GM23338 (cell line): ENCODE results near the gene BAD. TPM values are rescaled to one million over a fixed set of nuclear protein-coding genes. Genes with fewer than 3 reads are reported as not detected.
"Not testable (repeated sequence)": the region's sequence is repeated elsewhere in the genome, so short reads cannot be mapped to it uniquely, and the experiment has no call there.

Experiments used
- ATAC-seq: fragments of 200-7000 bp; cut with Tn5 transposase; 3 replicates; pipeline ENCODE4 v1.9.1; 2020
- DNase-seq: peaks from one replicate; pipeline ENCODE4 v3.0.0-alpha.2; 2015; ENCODE audit warnings: low spot score
- H2AFZ ChIP-seq: fragments of 200-600 bp; sonication (generic); 2 replicates; pipeline ENCODE4 v1.8.0; 2016; ENCODE audit warnings: antibody characterized with exemption, mild to moderate bottlenecking, moderate library complexity
- H3F3A ChIP-seq: fragments of 200-600 bp; sonication (generic); replicated peaks from 2 replicates; pipeline ENCODE4 v1.8.0; 2017; ENCODE audit warnings: antibody characterized with exemption, mixed run types, low read depth
- H3K27ac ChIP-seq: fragments of 200-600 bp; sonication (generic); 2 replicates; pipeline ENCODE4 v1.6.1; 2016; ENCODE audit warnings: low read depth
- H3K27me3 ChIP-seq: fragments of 200-600 bp; sonication (generic); 2 replicates; pipeline ENCODE4 v1.8.0; 2016; ENCODE audit warnings: mild to moderate bottlenecking, mixed run types, moderate library complexity; ENCODE audit not compliant: insufficient read depth
- H3K36me3 ChIP-seq: fragments of 200-600 bp; sonication (generic); 2 replicates; pipeline ENCODE4 v1.8.0; 2016; ENCODE audit warnings: mild to moderate bottlenecking; ENCODE audit not compliant: insufficient read depth
- H3K4me1 ChIP-seq: fragments of 200-600 bp; sonication (generic); 2 replicates; pipeline ENCODE4 v1.8.0; 2016; ENCODE audit warnings: mild to moderate bottlenecking, moderate library complexity; ENCODE audit not compliant: insufficient read depth
- H3K4me2 ChIP-seq: fragments of 200-600 bp; sonication (generic); 2 replicates; pipeline ENCODE4 v1.7.1; 2017; ENCODE audit warnings: mixed run types
- H3K4me3 ChIP-seq: fragments of 200-600 bp; sonication (generic); 2 replicates; pipeline ENCODE4 v1.6.1; 2016; ENCODE audit warnings: mixed run types
- H3K79me2 ChIP-seq: fragments of 200-600 bp; sonication (generic); replicated peaks from 2 replicates; pipeline ENCODE4 v1.8.0; 2017; ENCODE audit warnings: mild to moderate bottlenecking; ENCODE audit not compliant: insufficient read depth
- H3K9me2 ChIP-seq: fragments of 200-600 bp; sonication (generic); 2 replicates; pipeline ENCODE4 v1.8.0; 2017; ENCODE audit not compliant: insufficient read depth
- H4K20me1 ChIP-seq: fragments of 200-600 bp; sonication (generic); replicated peaks from 2 replicates; pipeline ENCODE4 v1.8.0; 2017; ENCODE audit warnings: mild to moderate bottlenecking; ENCODE audit not compliant: insufficient read depth
- H3K27ac Mint-ChIP-seq: 2 replicates; pipeline ENCODE4 v1.8.0; 2020; ENCODE audit warnings: inconsistent platforms, mild to moderate bottlenecking, moderate library complexity, mixed read lengths
- H3K27me3 Mint-ChIP-seq: 3 replicates; pipeline ENCODE4 v1.8.0; 2022; ENCODE audit warnings: low read depth, mild to moderate bottlenecking, moderate library complexity, mixed read lengths, inconsistent platforms; ENCODE audit not compliant: insufficient read depth, poor library complexity
- H3K36me3 Mint-ChIP-seq: 3 replicates; pipeline ENCODE4 v1.8.0; 2021; ENCODE audit warnings: low read depth, mild to moderate bottlenecking, inconsistent platforms, moderate library complexity, mixed read lengths
- H3K4me1 Mint-ChIP-seq: 3 replicates; pipeline ENCODE4 v1.8.0; 2020; ENCODE audit warnings: mild to moderate bottlenecking, inconsistent platforms, mixed read lengths
- H3K4me3 Mint-ChIP-seq: 3 replicates; pipeline ENCODE4 v1.8.0; 2021; ENCODE audit warnings: moderate library complexity, mild to moderate bottlenecking, inconsistent platforms, mixed read lengths
- H3K9me3 Mint-ChIP-seq: 3 replicates; pipeline ENCODE4 v1.8.0; 2020; ENCODE audit warnings: moderate library complexity, mild to moderate bottlenecking, inconsistent platforms, mixed read lengths
- CTCF ChIP-seq, 2 experiments: fragments of 200-600 bp in 1 of 2; sonication (generic) in 1 of 2; conservative IDR thresholded peaks; 2 replicates each; pipeline versions ENCODE4 v1.5.1 to v1.6.1; 2016 to 2017; ENCODE audit warnings: antibody characterized with exemption in 2 of 2, low read depth in 2 of 2, mild to moderate bottlenecking in 2 of 2, moderate library complexity in 1 of 2
- EZH2 ChIP-seq: fragments of 200-600 bp; sonication (generic); IDR thresholded peaks from one replicate; pipeline ENCODE4 v1.8.0; 2017; ENCODE audit warnings: antibody characterized with exemption, mild to moderate bottlenecking, low read depth; ENCODE audit not compliant: unreplicated experiment
- JUNB ChIP-seq: IDR thresholded peaks from one replicate; pipeline ENCODE4 v1.6.1; 2016; ENCODE audit warnings: antibody characterized with exemption; ENCODE audit not compliant: unreplicated experiment
- ZNF331 ChIP-seq: fragments of 250-450 bp; sonication (Bioruptor Pico); IDR thresholded peaks from 2 replicates; pipeline ENCODE4 v1.5.0; 2020; ENCODE audit warnings: low read depth, mild to moderate bottlenecking, moderate library complexity
- polyA plus RNA-seq: library from polyadenylated mRNA; unstranded; fragments of >200 nt; fragmentation: Nextera tagmentation; extraction: Ambion mirVana; gene quantifications from 2 replicates; pipeline ENCODE4 v1.2.1, GENCODE V29; 2016
- total RNA-seq: library from RNA; depleted of rRNA; stranded (reverse); fragments of >200 nt; shearing (Covaris generic); gene quantifications from 2 replicates; pipeline ENCODE4 v1.2.3, GENCODE V29; 2014

Gene BAD
- total and polyA plus RNA-seq, 2 experiments from 2014 or later: 46.3 to 46.4 TPM

DNA sequence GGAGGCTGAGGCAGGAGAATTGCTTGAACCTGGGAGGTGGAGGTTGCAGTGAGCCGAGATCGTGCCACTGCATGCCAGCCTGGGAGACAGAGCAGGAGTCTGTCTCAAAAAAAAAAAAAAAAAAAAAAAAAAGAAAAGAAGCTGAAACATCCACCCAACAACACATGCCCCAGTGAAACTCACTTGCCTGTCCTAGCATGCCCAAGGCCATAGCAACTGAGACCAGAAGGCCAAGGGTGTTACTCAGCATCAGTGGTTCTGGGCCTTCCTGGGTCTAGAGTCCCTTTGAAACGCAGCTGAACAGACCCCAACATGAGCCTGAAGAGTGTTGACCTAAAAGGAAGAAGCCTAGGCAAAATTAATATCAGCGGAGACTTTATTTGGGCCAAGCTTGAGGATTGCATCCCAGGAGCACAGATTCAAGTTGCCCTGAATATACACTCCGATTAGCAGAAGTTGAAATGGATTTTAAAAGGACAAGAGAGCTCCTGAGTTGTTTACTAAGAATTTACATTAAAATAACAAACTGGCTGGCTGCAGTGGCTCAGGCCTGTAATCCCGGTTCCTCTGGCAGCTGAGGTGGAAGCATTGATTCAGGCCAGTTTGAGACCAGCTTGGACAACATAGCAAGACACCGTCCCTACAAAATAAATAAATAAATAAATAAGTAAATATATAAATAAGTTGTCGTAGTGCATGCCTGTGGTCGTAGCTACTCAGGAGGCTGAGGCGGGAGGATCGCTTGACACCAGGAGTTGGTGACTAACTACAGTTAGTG is 40.4 kb upstream of the BAD start (continued):
- no peak for TF ChIP-seq EZH2

DNA sequence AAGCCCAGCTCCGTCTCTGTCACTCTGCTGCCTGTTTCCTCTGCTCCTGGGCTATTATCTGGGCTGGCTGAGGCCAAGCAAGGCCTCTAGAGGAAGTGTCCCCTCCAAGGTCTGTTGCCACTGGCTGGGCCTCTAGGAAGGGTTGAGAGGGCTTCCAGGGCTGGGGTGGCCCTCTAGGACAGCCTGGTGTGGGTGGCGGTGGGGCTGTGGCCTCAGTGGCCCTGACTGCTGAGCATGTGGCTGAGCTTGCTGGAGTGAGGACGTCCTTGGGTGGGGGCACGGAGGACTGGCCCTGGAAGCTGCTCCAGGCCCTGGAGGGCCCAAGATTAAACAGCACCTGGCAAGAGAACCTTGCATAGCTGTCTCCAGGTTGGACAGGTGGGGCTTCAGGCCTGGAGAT is 39.5 kb upstream of the BAD start:
- H3K27ac ChIP-seq, H2AFZ ChIP-seq, H3K4me3 Mint-ChIP-seq, H3K27me3 ChIP-seq, H3F3A ChIP-seq, ATAC-seq, H3K36me3 ChIP-seq, DNase-seq, H3K9me2 ChIP-seq, H3K9me3 Mint-ChIP-seq, H3K4me3 ChIP-seq, H3K79me2 ChIP-seq, H3K4me2 ChIP-seq, H4K20me1 ChIP-seq, H3K4me1 ChIP-seq, H3K27ac Mint-ChIP-seq, H3K27me3 Mint-ChIP-seq: not testable (repeated sequence)
- Mint-ChIP-seq H3K4me1 (peaks cover 17% of the 10 kb centered on the region), H3K36me3 (peaks cover 25% of the 10 kb centered on the region)

GRCh38 chr11:64323373-64323772 is 38.9 kb upstream of the BAD start:
- Histone ChIP-seq H2AFZ (no peak overlapping the region), H3K4me1 (peaks cover 12% of the 10 kb centered on the region), H3K27me3 (no peaks in the 10 kb centered on the region), H4K20me1 (no peaks in the 10 kb centered on the region), H3K27ac (no peak overlapping the region), H3F3A (0 out of 2 replicates have a peak, but pooled peaks cover 4% of the 10 kb centered on the region), H3K4me3 (no peak overlapping the region), H3K36me3 (peaks cover 3% of the 10 kb centered on the region; the same call in 1 of the 2 replicates), H3K9me2 (no peaks in the 10 kb centered on the region), H3K79me2 (peaks cover 7% of the 10 kb centered on the region; the same call in 1 of the 2 replicates), H3K4me2 (no peak overlapping the region)
- ATAC-seq: no peak
- no peak for DNase-seq
- Mint-ChIP-seq H3K27me3 (peaks cover 7% of the 10 kb centered on the region), H3K36me3 (peaks cover 25% of the 10 kb centered on the region), H3K4me3 (no peak overlapping the region), H3K4me1 (peaks cover 19% of the 10 kb centered on the region), H3K9me3 (no peaks in the 10 kb centered on the region), H3K27ac (no peak overlapping the region)
- TF ChIP-seq ZNF331: no peak

- H3K4me3 Mint-ChIP-seq: no peak overlapping the region
- Histone ChIP-seq H3K9me2 (no peaks in the 10 kb centered on the region), H3K4me2 (no peak overlapping the region), H3K36me3 (peaks cover 3% of the 10 kb centered on the region; the same call in 1 of the 2 replicates), H3K4me1 (peaks cover 12% of the 10 kb centered on the region), H3F3A (0 out of 2 replicates have a peak, but pooled peaks cover 4% of the 10 kb centered on the region), H3K27me3 (no peaks in the 10 kb centered on the region), H3K79me2 (peaks cover 9% of the 10 kb centered on the region; the same call in 1 of the 2 replicates), H2AFZ (no peak overlapping the region), H3K27ac (no peak overlapping the region), H3K4me3 (no peak overlapping the region), H4K20me1 (no peaks in the 10 kb centered on the region)
- ATAC-seq: no peak
- peaks cover 19% of the 10 kb centered on the region for H3K4me1 Mint-ChIP-seq
- DNase-seq: no peak
- no peak overlapping the region for H3K27ac Mint-ChIP-seq
- peaks cover 9% of the 10 kb centered on the region for H3K27me3 Mint-ChIP-seq
- TF ChIP-seq JUNB: no peak
- TF ChIP-seq CTCF (conservative IDR thresholded peaks at IDR 0.05; ENCODE audit: low read depth in 2 of 2): peak in 1 of 2 experiments; percentile 0; a peak in 1 of 4 replicates
- no peaks in the 10 kb centered on the region for H3K9me3 Mint-ChIP-seq
- H3K36me3 Mint-ChIP-seq: peaks cover 25% of the 10 kb centered on the region
These were observed 38.4 kb upstream of the BAD start for GRCh38 chr11:64322925-64323260.
